HL-60 (cell line): Measurements from ENCODE around the gene CFL2.

ENCODE experiments used
- DNase-seq, 2 experiments: peaks; one replicate each; pipeline ENCODE4 v3.0.0-alpha.2; 2010 to 2020; ENCODE audit warnings: low read depth in 1 of 2, low spot score in 1 of 2
- H3K27ac ChIP-seq: fragments of 250-450 bp; sonication (Bioruptor Pico); replicated peaks from 2 replicates; pipeline ENCODE4 v1.5.1; 2020; ENCODE audit warnings: mild to moderate bottlenecking, moderate library complexity
- H3K27me3 ChIP-seq: fragments of 250-450 bp; sonication (Bioruptor Pico); 2 replicates; pipeline ENCODE4 v1.5.1; 2021; ENCODE audit warnings: mild to moderate bottlenecking, moderate library complexity; ENCODE audit not compliant: insufficient read depth, poor library complexity, severe bottlenecking
- H3K4me3 ChIP-seq: replicated peaks from 2 replicates; pipeline ENCODE4 v1.5.1; 2011; ENCODE audit warnings: mild to moderate bottlenecking, control low read depth, low read length; ENCODE audit not compliant: insufficient read depth
- GABPA ChIP-seq: IDR thresholded peaks from 2 replicates; pipeline ENCODE4 v1.6.1; 2012; ENCODE audit warnings: low read depth
- POLR2AphosphoS5 ChIP-seq: IDR thresholded peaks from 2 replicates; pipeline ENCODE4 v1.6.1; 2012; ENCODE audit warnings: low read depth
- REST ChIP-seq: IDR thresholded peaks from 2 replicates; pipeline ENCODE4 v1.6.1; 2012; ENCODE audit warnings: low read depth; ENCODE audit not compliant: insufficient replicate concordance
- SPI1 ChIP-seq: IDR thresholded peaks from 2 replicates; pipeline ENCODE4 v1.6.1; 2012; ENCODE audit warnings: low read depth, mild to moderate bottlenecking, borderline replicate concordance
- TF ChIP-seq, protein P1 (sequence below): IDR thresholded peaks from one replicate; pipeline ENCODE4 v1.5.1; 2011; ENCODE audit warnings: low read length, control low read depth, inconsistent platforms; ENCODE audit not compliant: insufficient read depth

Gene CFL2

GRCh38 chr14:34682787-34683321, 31.5 kb downstream of the CFL2 start:
- Histone ChIP-seq H3K27me3 (no peaks in the 10 kb centered on the region), H3K27ac (no peak overlapping the region), H3K4me3 (no peak overlapping the region)
- TF ChIP-seq REST (no peak), GABPA (no peak), SPI1 (no peak; the same call in 1 of the 2 replicates), POLR2AphosphoS5 (no peak)
- TF ChIP-seq, protein P1, sequence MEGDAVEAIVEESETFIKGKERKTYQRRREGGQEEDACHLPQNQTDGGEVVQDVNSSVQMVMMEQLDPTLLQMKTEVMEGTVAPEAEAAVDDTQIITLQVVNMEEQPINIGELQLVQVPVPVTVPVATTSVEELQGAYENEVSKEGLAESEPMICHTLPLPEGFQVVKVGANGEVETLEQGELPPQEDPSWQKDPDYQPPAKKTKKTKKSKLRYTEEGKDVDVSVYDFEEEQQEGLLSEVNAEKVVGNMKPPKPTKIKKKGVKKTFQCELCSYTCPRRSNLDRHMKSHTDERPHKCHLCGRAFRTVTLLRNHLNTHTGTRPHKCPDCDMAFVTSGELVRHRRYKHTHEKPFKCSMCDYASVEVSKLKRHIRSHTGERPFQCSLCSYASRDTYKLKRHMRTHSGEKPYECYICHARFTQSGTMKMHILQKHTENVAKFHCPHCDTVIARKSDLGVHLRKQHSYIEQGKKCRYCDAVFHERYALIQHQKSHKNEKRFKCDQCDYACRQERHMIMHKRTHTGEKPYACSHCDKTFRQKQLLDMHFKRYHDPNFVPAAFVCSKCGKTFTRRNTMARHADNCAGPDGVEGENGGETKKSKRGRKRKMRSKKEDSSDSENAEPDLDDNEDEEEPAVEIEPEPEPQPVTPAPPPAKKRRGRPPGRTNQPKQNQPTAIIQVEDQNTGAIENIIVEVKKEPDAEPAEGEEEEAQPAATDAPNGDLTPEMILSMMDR, result no peak
- DNase-seq, result peak in 1 of 2 experiments; percentile 65

DNA sequence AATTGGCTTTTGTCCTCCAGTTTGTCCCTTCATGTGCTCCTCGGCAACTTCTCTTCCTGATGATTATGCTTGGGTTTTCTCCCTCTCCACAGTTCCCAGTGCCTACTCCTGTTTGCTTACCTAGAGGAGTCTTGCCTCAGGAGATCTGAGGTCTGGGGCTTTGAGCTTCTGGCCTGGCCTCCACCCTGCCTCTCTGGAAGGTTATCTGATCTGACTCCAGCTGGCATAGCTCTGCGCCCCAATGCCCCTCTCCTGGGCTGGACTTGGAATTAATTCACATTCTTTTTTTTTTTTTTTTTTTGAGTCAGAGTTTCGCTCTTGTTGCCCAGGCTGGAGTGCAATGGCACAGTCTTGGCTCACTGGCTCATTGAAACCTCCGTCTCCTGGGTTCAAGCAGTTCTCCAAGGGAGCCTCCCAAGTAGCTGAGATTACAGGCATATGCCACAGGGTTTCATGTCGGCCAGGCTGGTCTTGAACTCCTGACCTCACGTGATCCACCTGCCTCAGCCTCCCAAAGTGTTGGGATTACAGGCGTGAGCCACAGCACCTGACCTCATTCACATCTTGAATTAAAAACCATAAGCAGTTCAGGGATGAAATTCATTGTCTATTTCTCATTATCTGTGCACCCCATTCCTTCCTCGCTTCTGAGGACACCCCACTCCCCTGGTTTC, 33.5 kb downstream of the CFL2 start:
- TF ChIP-seq POLR2AphosphoS5 (no peak), REST (no peak), GABPA (no peak), SPI1 (no peak)
- TF ChIP-seq, protein P1, result no peak
- DNase-seq, result no peak
- Histone ChIP-seq H3K27me3 (no peaks in the 10 kb centered on the region), H3K27ac (no peak overlapping the region), H3K4me3 (no peak overlapping the region)

GRCh38 chr14:34678735-34679134, 35.7 kb downstream of the CFL2 start:
- Histone ChIP-seq H3K27me3 (no peaks in the 10 kb centered on the region), H3K4me3 (no peak overlapping the region), H3K27ac (no peak overlapping the region)
- TF ChIP-seq POLR2AphosphoS5 (no peak), GABPA (no peak), SPI1 (no peak), REST (no peak)
- TF ChIP-seq, protein P1, result no peak
- no peak for DNase-seq
